Measurements from ENCODE around the gene HPSE.

Gene HPSE

GRCh38 chr4:83371235-83371634, 36.6 kb upstream of the HPSE start:
- TF ChIP-seq CTCF (IDR thresholded peaks at IDR 0.05), result no peak
- Mint-ChIP-seq H3K27ac (no peak overlapping the region), H3K27me3 (ENCODE audit: low read depth, poor library complexity) (peaks cover 9% of the 10 kb centered on the region), H3K9me3 (peaks cover 7% of the 10 kb centered on the region), H3K36me3 (ENCODE audit: low read depth) (no peaks in the 10 kb centered on the region), H3K4me3 (no peak overlapping the region), H3K4me1 (no peaks in the 10 kb centered on the region)
- DNase-seq, result no peak

GRCh38 chr4:83370640-83370906, 35.9 kb upstream of the HPSE start:
- H3K4me1 Mint-ChIP-seq, result no peaks in the 10 kb centered on the region

DNA sequence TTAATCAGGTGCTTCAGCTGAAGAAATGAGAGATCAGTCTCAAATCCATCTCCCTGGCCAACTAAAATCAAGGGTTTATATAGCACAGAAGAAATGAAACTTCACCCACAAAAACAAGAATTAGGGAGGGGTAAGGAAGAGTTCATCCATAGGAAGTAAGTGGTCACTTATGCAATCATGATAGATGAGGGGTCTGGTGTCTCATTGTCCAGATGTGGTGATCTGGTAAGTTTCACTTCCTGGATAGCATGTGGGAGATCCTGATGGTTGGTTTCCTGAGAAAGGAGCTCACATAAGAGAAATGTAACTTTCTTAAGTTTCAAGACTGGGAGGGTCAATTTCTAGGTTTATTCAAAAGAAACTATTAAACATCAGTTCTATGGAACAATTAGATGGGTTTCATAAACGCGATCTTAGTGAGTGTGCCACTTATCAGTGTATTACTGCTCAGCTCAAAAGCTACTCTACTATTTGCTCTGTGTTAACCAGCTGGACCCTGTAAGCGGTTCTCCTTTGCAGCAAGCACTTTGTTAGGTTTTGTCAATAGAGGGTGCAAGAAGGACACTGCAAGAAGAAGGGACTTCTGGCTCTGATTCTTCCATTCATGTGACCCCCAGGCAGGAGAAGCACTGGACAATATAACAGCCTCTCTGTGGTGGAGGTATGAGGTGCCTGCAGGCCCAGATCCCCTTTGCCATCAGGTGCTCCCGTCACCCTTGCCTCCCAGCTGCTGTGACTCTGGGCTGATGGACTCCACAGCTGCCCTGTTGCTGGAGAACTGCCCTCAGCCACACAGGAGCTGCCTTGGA, 35.4 kb upstream of the HPSE start:
- H3K9me3 Mint-ChIP-seq, result no peaks in the 10 kb centered on the region

More at GRCh38 chr4:83370640-83370906, 35.9 kb upstream of the HPSE start:
- H3K27me3 Mint-ChIP-seq (ENCODE audit: low read depth, poor library complexity), result peaks cover 9% of the 10 kb centered on the region
- H3K9me3 Mint-ChIP-seq, result no peaks in the 10 kb centered on the region
- no peak for TF ChIP-seq CTCF (IDR thresholded peaks at IDR 0.05)
- H3K36me3 Mint-ChIP-seq (ENCODE audit: low read depth), result no peaks in the 10 kb centered on the region
- no peak for DNase-seq
- H3K4me3 Mint-ChIP-seq, result no peak overlapping the region
- no peak overlapping the region for H3K27ac Mint-ChIP-seq

GRCh38 chr4:83364312-83364711, 29.7 kb upstream of the HPSE start:
- DNase-seq, result no peak
- peaks cover 10% of the 10 kb centered on the region for H3K4me1 Mint-ChIP-seq
- H3K9me3 Mint-ChIP-seq, result no peaks in the 10 kb centered on the region
- peaks cover 6% of the 10 kb centered on the region for H3K27me3 Mint-ChIP-seq (ENCODE audit: low read depth, poor library complexity)
- TF ChIP-seq CTCF (IDR thresholded peaks at IDR 0.05), result no peak
- H3K4me3 Mint-ChIP-seq, result no peak overlapping the region
- no peak overlapping the region for H3K27ac Mint-ChIP-seq
- H3K36me3 Mint-ChIP-seq (ENCODE audit: low read depth), result no peaks in the 10 kb centered on the region

More for the DNA sequence above, 35.4 kb upstream of the HPSE start:
- no peak for DNase-seq
- TF ChIP-seq CTCF (IDR thresholded peaks at IDR 0.05), result no peak
- Mint-ChIP-seq H3K27me3 (ENCODE audit: low read depth, poor library complexity) (peaks cover 8% of the 10 kb centered on the region), H3K27ac (no peak overlapping the region), H3K4me3 (no peak overlapping the region), H3K36me3 (ENCODE audit: low read depth) (no peaks in the 10 kb centered on the region), H3K4me1 (no peaks in the 10 kb centered on the region)

GRCh38 chr4:83362492-83363329, 28.1 kb upstream of the HPSE start:
- no peak overlapping the region for H3K4me3 Mint-ChIP-seq
- peak overlapping the region; percentile 27 for H3K27ac Mint-ChIP-seq

More at GRCh38 chr4:83362492-83363329, 28.1 kb upstream of the HPSE start:
- Mint-ChIP-seq H3K27me3 (ENCODE audit: low read depth, poor library complexity) (peaks cover 6% of the 10 kb centered on the region), H3K9me3 (no peaks in the 10 kb centered on the region), H3K36me3 (ENCODE audit: low read depth) (no peaks in the 10 kb centered on the region), H3K4me1 (peaks cover 10% of the 10 kb centered on the region)
- TF ChIP-seq CTCF (IDR thresholded peaks at IDR 0.05), result no peak
- DNase-seq, result no peak

Measured in nephron progenitor cell (in vitro differentiated cells).